Esophagus muscularis mucosa (tissue), 3 donors: ENCODE measurements around the gene PLCH1.

ENCODE experiments used
- CTCF ChIP-seq, 3 experiments: fragments of 200-600 bp in 2 of 3; fragments of 450-650 bp in 1 of 3; sonication (generic) in 2 of 3; IDR thresholded peaks; one replicate each; pipeline ENCODE4 v1.5.1; 2017 to 2019; ENCODE audit warnings: antibody characterized with exemption in 3 of 3, mild to moderate bottlenecking in 2 of 3, moderate library complexity in 1 of 3
- POLR2A ChIP-seq: fragments of 450-650 bp; IDR thresholded peaks from one replicate; pipeline ENCODE4 v1.6.1; 2017; ENCODE audit warnings: antibody characterized with exemption, moderate library complexity, mild to moderate bottlenecking, low read depth
- POLR2AphosphoS5 ChIP-seq, 2 donors: sonication (generic); formaldehyde crosslinking; IDR thresholded peaks; one replicate each; pipeline ENCODE4 v1.6.1; 2017; ENCODE audit warnings: antibody characterized with exemption in 2 of 2

- TF ChIP-seq POLR2A (no peak), POLR2AphosphoS5 (IDR thresholded peaks at IDR 0.05) (no peak), CTCF (IDR thresholded peaks at IDR 0.05) (no peak)
Observed at GRCh38 chr3:155327430-155327829, 417.4 kb downstream of the PLCH1 start.
